Stimulated activated CD4-positive, alpha-beta T cell treated with anti-CD3 and anti-CD28 coated beads, Interleukin-15, amount 100 ng/mL, for 1 hour (primary cell): Measurements from ENCODE around the gene CORO2B.

Source experiments
- DNase-seq, 2 donors: peaks; one replicate each; pipeline ENCODE4 v3.0.0-alpha.2; 2020; ENCODE audit warnings: low read depth in 1 of 2, low spot score in 1 of 2

CORO2B gene

DNA sequence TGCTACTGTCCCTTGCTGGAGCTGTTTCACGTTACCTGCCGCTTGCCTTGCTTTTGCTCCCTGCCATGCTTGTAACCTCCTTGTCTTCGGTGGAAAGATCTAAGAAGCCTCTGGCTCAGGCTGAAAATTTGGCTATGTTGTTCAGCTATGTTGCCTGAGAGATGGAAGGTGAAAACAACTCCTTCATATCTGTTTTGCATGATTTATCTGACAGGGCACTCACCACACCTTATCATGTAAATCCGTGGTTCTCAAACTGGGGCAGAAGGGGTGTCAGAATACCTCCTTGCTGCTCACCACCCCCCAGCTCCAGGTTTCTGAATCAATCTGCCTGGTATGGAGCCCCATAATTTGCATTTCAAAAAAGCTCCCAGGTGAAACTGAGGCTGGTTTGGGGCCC, 6.5 kb upstream of the CORO2B start:
- DNase-seq = no peak

- DNase-seq = no peak
These were observed 5.9 kb upstream of the CORO2B start for GRCh38 chr15:68572921-68573320.

GRCh38 chr15:68574046-68574445, 4.7 kb upstream of the CORO2B start:
- no peak for DNase-seq

- DNase-seq = no peak
These were observed 4.2 kb upstream of the CORO2B start for GRCh38 chr15:68574629-68575028.

GRCh38 chr15:68576235-68576892, 2.4 kb upstream of the CORO2B start:
- DNase-seq = no peak

GRCh38 chr15:68578175-68578979, 416 bp upstream of the CORO2B start:
- no peak for DNase-seq

GRCh38 chr15:68580026-68580882, 1.5 kb downstream of the CORO2B start:
- no peak for DNase-seq

DNA sequence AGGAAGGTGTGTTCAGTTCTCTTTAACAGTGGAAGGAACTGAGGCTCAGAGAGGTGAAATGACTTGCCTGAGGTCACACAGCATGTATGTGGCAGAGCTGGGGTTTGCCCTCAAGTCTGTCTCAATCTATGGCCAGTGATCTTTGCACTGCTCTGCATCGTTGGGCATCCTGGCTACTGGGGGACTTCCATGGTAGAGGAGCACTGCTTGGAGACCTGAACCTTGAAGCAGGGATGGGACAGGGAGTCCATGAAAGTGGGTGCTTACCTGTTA, 2.0 kb downstream of the CORO2B start:
- no peak for DNase-seq

DNA sequence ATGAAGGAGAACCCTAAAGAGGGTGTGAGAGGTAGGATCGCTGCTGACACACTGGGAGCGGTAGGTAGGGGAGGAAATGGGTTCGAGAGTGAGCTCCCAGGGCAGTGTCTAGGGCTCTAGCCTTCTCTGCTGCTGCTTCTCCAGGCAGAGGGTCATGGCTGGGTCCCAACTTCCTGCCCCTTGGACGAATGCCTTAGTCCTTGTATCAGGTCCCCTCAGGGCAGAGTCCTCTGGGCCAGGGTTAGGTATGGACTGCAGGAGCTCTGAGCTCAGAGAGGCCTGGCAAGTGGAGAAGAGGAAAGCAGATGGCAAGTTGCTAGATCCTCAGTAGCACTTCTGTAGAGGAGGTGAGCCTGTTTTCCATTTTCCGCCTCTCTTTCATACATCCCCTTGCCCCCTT, 2.9 kb downstream of the CORO2B start:
- DNase-seq = no peak

DNA sequence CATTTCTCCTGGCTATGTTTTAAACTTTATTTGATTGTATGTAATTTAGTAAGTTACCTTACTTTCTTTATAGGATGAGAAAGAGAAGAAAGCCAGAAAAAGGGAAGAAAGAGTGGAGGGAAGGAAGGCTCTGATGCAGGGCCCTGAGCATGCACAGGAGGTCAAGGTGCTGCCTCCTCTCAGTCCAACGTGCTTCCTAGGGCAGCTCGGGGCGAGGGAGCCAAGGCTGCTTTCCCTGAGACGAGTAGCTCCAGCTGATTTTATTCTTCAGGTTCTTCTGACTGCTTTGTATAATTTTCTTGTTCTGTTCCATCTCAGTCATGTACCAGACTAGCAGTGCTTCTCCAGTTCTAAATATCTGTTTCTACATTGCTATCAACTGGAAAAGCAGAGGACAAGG, 3.4 kb downstream of the CORO2B start:
- DNase-seq = no peak

GRCh38 chr15:68582864-68583263, 4.1 kb downstream of the CORO2B start:
- no peak for DNase-seq

- no peak for DNase-seq
These were observed 4.5 kb downstream of the CORO2B start for GRCh38 chr15:68583321-68583720.

GRCh38 chr15:68583936-68584755, 5.4 kb downstream of the CORO2B start:
- no peak for DNase-seq

- no peak for DNase-seq
These were observed 6.2 kb downstream of the CORO2B start for GRCh38 chr15:68584756-68585573.

- DNase-seq = no peak
These were observed 6.9 kb downstream of the CORO2B start for GRCh38 chr15:68585574-68586273.

- DNase-seq = no peak
These were observed 7.6 kb downstream of the CORO2B start for GRCh38 chr15:68586274-68586961.

- no peak for DNase-seq
These were observed 9.1 kb downstream of the CORO2B start for GRCh38 chr15:68587769-68588385.

- DNase-seq = no peak
These were observed 10.3 kb downstream of the CORO2B start for GRCh38 chr15:68589053-68589452.
